ENCODE data around the gene MEX3D.

GRCh38 chr19:1523412-1524286 is 44.5 kb downstream of the MEX3D start, which contains the start of gene PLK5:
- no peak for TF ChIP-seq ZNF274 (IDR thresholded peaks at IDR 0.05; ENCODE audit: low read depth, low read length)
- no peak for TF ChIP-seq YY1 (IDR thresholded peaks at IDR 0.05; ENCODE audit: insufficient read depth, insufficient read length)
